Stimulated activated CD4-positive, alpha-beta T cell treated with anti-CD3 and anti-CD28 coated beads, Interleukin-4, amount 100 ng/mL, for 24 hours (primary cell): ENCODE measurements around the gene CIDEC.
"Not testable (repeated sequence)": the region's sequence is repeated elsewhere in the genome, so short reads cannot be mapped to it uniquely, and the experiment has no call there.

ENCODE experiments used
- DNase-seq: peaks from one replicate; pipeline ENCODE4 v3.0.0-alpha.2; 2020

Gene CIDEC

GRCh38 chr3:9900965-9901415 lies 20.9 kb upstream of the CIDEC start:
- not testable (repeated sequence) for DNase-seq

DNA sequence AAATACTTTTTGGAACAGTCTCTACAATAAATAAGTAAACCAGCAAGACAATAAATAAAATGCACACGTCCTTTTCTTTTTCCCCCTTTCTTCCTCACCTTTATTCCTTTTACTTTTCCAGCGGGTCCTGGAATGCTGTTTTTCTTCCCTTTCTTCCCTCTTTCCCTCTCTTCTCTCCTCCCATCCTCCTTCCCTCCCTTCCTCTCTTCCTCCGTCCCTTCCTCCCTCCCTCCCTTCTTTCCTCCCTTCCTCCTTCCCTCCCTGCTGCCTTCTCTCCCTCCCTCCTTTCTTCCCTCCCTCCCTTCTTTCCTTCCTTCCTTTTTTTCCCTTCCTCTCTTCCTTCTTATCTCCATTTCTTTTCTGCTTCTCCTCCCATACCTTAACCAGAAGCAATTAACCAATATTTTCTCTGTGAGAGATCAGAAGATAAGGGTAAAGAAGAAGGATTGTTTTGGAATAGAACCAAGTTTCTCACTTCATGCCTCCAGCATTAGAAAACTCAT lies 19.3 kb upstream of the CIDEC start:
- DNase-seq = no peak

- no peak for DNase-seq
Measured at GRCh38 chr3:9898467-9899241, 18.6 kb upstream of the CIDEC start.

DNA sequence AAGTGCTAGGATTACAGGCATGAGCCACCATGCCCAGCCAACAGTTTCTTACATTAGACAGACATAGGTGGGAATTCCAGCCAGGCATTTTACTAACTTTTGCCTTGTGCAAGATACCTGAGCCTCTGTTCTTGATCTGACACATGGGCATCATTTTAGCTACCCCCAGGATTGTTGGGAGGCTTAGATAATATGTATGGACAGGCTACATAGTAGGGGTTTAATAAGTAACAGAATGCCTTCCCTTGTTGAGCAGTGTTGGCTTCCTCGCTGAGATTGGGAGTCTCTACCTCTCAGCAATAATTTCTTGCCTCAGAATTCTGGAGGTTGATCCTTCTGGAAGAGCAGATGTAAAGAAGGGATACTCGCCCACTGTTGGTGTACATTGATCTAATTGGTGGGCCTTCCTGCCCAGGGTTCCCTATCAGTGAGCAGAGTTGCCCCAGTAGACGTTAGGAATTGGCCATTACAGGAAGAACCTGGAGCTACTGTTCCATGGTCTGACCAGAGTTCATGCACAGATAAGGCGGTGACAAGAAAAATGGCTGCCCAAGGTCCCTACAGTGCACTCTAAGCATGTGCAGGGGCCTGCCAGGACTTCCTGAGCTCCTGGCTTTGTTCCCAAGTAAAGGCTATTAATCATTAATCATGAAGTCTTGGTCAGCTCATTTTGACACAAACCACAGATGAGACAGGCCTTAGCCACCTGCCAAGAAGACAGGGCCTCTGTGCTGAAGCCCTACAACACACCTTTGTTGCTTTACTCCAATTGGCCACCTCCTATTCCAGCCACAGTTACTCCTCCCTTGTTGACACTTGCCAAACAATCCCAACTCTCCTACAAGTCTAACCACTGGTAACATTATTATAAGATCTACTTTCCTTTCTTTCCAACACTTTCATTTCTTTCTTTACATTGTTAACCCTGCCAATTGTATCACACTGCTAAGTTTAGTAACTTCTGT lies 17.6 kb upstream of the CIDEC start:
- no peak for DNase-seq

GRCh38 chr3:9896755-9897407 lies 16.8 kb upstream of the CIDEC start:
- not testable (repeated sequence) for DNase-seq

GRCh38 chr3:9895715-9896114 lies 15.7 kb upstream of the CIDEC start:
- DNase-seq = not testable (repeated sequence)

GRCh38 chr3:9893739-9894138 lies 13.7 kb upstream of the CIDEC start:
- no peak for DNase-seq

GRCh38 chr3:9891072-9891622 lies 11.1 kb upstream of the CIDEC start:
- DNase-seq = no peak

- peak; percentile 91 for DNase-seq
Measured at GRCh38 chr3:9890249-9891071, 10.4 kb upstream of the CIDEC start, which contains the start of gene JAGN1. Gene JAGN1 (plus strand): TSS chr3:9890610. CDS start chr3:9890723, 113 bp downstream.

DNA sequence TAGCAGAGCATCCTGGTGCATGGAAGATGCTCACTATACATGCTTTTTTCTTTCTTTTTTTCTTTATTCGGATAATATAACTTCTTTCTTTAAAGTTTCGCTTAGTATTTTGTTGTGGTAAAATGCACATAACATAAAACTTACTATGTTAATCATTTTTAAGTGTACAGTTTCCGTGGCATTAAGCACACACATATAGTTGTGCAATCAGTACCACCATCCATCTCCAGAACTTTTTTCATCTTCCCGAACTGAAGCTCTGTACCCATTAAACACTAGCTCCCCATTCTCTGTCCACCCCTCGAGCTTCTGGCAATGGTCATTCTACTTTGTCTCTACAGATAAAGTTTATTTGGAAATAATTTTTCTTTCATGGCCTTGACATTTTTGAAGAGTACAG lies 9.4 kb upstream of the CIDEC start:
- DNase-seq = no peak

DNA sequence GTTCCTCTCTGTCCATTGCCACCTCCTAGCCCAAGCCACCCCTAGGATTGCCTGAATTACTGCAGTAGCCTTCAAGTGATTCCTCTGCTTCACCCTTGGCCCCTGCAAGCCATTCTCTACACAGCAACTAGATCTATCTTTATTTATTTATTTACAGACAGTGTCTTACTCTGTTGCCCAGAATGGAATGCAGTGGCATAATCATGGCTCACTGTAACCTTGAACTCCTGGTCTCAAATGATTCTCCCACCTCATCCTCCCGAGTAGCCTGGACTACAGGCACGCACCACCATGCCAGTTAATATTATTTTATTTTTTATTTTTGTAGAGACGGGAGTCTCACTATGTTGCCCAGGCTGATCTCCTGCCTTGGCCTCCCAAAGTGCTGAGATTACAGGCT lies 8.5 kb upstream of the CIDEC start:
- no peak for DNase-seq

DNA sequence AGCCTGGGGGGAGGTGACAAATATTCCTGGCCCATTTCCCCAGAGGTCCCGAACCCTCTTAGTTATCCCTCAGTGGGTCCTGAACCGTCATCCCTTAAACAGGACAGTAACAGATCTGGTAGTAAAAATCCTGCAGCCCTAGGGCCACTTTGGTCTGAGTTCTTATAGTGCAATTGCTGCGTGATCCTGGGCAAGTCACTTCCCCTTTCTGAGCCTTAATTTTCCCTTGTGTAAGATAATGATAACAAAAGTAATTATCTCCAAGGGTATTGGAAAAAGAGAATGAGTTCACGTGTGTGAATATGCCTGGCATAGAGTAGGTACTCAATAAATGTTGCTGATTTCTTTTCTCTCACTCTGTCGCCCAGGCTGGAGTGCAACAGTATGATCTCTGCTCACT lies 7.4 kb upstream of the CIDEC start:
- DNase-seq = no peak

GRCh38 chr3:9886328-9886727 lies 6.3 kb upstream of the CIDEC start:
- no peak for DNase-seq

GRCh38 chr3:9884555-9885165 lies 4.6 kb upstream of the CIDEC start:
- DNase-seq = no peak

DNA sequence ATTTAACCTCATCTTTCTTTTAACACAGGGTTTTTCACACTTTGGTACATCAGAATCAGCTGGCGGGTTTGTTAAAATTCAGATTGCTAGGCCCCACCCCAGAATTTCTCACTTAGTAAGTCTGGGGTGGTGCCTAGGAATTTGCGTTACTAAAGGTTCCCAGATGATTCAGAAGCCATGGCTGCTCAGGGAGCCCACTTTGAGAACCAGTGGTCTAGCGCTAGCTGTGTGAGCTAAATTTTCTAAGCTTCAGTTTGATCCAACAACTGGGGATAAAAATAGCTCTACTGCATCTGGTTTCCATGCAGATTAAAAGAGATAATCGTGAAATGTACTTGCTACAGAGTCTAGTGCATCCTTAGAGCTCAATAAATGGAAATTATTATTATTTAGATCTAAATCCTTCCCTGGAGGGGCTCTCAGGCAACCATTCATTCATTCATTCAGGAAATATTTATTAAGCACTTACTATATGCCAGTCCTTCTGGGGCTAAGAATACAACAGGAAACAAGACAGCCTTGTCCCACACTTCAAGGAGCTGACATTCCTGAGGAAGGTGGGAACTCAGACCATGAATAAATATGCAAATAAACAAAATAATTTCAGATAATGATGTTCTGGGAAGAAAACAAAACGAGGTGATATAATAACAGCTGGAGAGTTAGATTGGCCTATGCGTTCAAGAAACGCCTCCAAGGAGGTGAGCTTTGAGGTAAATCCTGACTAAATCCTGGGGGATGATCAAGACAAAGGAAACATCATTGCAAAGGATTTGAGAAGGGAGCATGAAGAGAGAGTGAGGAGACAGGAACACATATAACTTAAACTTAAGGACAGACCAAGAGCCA lies 3.9 kb upstream of the CIDEC start:
- DNase-seq = no peak

DNA sequence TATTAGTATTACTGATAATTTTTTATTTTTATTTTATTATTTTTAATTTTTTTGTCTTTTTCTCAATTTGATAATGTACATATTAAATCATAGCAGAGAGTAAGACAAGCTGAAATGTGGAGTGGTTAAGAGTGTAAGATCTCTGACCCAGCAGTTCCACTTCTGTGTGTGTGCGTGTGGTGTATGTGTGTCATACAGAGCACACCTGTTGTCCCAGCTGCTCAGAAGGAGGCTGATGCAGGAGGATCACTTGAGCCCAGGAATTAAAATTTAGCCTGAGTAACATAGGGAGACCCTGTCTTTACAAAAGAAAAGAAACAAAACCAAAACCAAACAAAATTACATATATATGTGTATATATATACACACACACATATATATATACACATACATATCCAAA lies 1.4 kb upstream of the CIDEC start:
- DNase-seq = no peak

- DNase-seq = no peak
Measured at GRCh38 chr3:9878700-9879099, 1.4 kb downstream of the CIDEC start.

DNA sequence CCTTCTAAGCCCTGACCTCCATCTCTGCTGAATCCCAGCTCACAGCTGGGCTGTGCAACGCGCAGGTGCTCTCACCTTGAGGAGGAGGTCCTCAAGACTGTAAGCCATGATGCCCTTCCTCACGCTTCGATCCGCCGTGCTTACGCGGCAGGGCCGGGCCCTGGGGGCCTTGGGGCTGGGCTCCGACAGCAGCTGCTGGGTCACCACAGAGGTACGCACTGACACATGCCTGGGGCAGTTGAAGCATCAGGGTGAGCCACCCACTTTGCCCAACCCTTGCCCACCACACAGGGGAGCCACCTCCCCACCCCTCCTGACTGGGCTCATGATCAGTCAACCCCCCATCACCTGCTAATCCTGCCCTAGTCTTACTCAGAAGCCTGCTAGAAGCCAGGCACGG lies 3.1 kb downstream of the CIDEC start:
- DNase-seq = no peak

DNA sequence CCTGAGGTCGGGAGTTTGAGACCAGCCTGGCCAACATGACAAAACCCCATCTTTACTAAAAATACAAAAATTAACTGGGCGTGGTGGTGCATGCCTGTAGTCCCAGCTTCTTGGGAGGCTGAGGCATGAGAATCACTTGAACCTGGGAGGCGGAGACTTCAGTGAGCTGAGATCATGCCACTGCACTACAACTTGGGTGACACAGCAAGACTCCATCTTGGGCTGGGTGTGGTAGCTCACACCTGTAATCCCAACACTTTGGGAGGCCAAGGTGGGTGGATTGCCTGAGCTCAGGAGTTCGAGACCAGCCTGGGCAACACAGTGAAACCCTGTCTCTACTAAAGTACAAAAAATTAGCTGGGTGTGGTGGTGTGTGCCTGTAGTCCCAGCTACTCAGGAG lies 3.8 kb downstream of the CIDEC start:
- DNase-seq = not testable (repeated sequence)

- no peak for DNase-seq
Measured at GRCh38 chr3:9875448-9875847, 4.6 kb downstream of the CIDEC start.
